HG03139 (cell line): ENCODE results near the gene ANKRD44.
A peak's percentile ranks its signal among the peaks of the same experiment; 100 is the strongest.

ENCODE experiments used
- ATAC-seq: cut with Tn5 transposase; IDR thresholded peaks from one replicate; pipeline ENCODE4 v1.9.1; 2021; ENCODE audit not compliant: unreplicated experiment

Gene ANKRD44

GRCh38 chr2:197264332-197264731, 46.2 kb downstream of the ANKRD44 start:
- ATAC-seq = no peak

DNA sequence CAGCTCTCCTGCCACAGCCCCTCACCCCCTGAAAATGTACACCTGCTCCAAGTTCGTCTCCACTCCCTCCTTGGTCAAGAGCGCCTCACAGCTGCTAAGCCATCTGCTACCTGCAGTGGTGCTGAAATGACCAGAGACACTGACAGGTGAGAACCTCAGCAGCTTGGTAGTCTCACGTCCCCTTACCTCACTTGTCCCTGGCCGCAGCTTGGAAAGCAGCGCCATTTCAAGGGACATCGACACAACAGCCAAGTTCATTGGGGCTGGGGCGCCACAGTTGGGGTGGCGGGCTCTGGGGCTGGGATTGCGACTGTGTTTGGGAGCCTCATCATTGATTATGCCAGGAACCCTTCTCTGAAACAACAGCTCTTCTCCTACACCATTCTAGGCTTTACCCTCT, 47.5 kb downstream of the ANKRD44 start:
- ATAC-seq = no peak

DNA sequence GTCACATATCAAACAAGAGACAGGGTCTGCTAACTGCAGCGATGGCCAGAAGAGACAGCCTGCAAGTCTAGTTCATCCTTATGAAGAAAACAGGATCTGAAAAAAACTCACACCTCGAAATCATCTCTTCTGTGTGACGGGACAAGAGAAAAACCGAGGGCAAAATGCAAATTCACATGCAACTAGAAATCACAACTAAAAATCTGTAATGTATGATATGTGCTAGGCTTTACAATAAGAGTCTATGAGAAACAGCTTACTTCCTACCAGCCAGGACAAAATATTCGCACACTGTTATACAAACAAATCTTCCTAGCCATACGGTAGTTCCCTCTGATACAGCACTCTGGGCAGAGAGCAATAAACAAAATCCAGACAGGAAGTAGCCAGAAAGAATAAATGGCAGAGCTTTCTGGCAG, 48.8 kb downstream of the ANKRD44 start:
- peak; percentile 62 for ATAC-seq

- no peak for ATAC-seq
Observed at GRCh38 chr2:197259470-197259999, 51.0 kb downstream of the ANKRD44 start.

DNA sequence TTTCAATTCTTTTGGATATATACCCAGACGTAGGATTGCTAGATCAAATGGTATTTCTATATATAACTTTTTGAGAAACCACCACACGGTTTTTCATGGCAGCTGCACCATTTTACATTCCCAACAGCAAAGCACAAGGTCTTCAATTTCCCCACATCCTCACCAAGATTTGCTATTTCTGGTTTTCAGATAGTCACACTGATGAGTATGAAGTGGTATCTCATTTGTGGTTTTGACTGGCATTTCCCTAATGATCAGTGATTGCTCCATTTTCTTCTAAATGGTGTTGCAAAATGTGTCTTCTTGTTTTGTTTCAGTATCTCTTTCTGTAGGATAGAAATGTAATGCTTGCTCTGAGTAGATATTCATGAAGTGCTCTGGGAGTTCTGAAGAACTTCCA, 52.0 kb downstream of the ANKRD44 start:
- ATAC-seq = no peak

DNA sequence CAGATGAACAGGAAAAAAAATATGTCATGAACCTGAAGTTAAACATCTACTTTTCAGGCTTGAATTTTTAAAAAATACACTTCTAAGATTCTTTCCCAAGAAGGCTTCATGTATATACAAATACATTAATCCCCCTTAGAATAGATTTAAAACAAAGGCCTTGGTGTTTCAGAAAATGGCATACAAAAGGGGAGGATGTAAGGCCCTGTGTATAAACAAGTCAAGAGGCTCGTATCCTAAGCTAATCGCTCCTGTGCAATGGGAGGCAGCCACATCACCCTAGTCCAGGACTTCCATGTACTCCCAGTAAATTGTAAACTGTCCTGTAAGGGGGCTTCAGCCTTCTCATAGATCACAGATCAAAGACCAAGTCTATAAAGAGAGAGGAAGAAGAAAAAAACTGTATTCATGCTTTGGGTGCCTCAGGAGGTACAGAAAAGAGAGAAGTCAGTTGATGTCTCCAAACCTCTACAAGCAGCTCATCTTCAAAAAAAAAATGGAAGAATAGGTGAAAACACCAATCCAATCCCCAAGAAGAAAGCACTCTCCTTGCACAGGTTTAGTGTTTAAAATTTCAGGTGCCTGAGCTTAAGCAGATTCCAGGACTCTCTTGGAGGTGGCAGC, 53.9 kb downstream of the ANKRD44 start:
- ATAC-seq = no peak

DNA sequence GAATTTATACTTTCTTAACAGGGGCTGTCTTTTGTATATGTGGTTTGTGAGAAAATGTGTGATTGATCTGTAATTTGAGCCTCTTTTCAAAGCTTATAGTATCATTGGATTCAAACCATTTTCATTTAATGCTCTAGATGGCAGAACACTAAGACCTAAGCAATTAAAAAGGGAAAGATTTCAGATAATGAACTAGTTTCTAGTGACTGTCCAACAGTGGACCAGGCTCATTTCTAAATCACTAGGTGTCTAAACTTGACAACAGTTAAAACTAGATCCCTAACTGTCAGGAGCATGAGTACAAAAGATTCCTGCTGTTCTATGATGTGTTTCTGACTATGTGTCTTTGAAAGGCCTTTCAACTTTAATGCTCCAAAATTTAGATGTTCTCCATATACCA, 54.6 kb downstream of the ANKRD44 start:
- ATAC-seq = no peak

- ATAC-seq = peak; percentile 93
Observed at GRCh38 chr2:197255543-197255942, 55.0 kb downstream of the ANKRD44 start.

DNA sequence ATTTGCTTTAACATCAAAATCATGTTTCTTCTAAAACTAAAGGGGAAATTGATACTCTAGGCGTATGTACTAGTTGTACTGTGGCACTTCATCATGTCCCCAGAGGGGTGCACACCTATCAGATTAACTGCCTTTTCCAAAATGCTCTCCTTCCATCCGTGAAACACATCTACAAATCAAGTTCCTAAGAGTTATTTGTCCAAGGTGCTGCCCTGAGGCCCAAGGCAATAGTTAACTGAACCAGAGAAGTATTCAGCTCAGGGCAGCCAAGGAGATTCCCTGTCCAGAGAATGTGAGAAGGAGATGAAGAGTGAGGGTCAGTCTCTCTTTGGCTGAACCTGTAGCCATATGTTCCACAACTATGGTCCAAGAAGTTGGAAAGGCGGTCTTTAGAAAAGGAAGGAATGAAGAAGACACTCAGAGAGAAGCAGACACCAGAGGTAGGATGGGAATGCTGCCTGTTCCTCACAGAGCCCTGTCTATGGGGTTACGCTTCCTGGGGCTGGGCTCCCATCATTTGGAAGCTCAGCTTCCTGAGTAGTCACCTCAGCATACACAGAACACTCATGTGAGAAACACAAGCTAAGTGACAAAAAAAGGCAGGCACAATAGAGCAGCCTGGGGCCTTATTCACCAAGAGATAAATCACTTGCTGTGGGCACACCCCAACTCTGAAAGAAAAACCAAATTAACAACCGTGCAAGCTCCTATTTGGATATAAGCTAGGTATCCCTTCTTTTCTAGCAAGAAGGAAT, 55.6 kb downstream of the ANKRD44 start:
- peak; percentile 34 for ATAC-seq

GRCh38 chr2:197251576-197251975, 59.0 kb downstream of the ANKRD44 start:
- no peak for ATAC-seq

GRCh38 chr2:197251163-197251562, 59.4 kb downstream of the ANKRD44 start:
- ATAC-seq = no peak

GRCh38 chr2:197250084-197250397, 60.5 kb downstream of the ANKRD44 start:
- ATAC-seq = no peak

DNA sequence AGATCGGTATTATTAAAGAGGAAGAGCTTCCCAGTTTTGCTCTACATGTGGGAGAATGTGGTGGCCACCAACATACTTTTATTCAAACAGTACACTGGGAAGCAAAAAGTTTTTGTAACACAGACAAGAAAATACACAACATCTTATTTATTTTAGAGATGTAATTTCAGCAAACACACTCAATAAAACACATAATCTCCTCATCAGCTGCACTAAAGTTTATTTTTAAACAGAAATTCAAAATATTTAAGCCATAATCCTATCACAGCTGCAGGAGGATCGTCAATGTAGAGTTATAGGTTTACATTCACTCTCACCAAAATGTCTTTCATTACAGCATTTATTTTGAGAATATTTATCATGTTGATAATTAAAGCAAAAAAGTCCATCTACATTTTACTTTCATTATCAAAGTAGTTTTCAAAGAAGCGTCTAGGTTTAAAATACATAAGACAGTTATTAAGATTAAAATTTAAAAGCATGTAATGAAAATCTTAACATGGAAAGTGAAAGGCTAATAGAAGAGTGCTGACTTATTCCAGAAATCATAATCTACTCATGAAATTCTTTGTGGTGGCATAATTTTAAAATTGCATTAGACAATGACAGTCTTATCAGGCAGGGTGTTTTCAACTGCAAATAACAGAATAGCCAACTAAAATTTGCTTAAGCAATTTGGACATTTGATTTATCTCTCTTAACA, 61.0 kb downstream of the ANKRD44 start:
- ATAC-seq = no peak

DNA sequence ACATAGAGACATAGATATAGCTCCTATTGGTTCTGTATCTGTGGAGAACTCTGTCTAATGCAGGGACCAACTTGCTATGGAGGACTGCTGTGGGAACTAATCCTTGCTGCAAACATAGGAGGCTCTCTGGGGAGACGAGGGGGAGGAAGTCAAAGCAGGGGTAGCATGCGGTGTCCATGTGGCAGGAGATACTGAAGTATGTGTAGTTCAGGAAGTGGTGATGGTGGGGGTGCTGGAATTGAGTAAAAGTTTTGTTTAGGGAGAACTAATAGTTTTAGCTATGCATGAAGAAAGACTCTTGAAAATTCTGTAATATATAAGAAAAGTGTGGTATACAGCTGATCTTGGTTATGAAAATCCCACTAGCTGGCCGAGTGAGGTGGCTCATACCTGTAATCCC, 62.0 kb downstream of the ANKRD44 start:
- no peak for ATAC-seq

- no peak for ATAC-seq
Observed at GRCh38 chr2:197248001-197248401, 62.6 kb downstream of the ANKRD44 start.

GRCh38 chr2:197247083-197247482, 63.5 kb downstream of the ANKRD44 start:
- peak; percentile 49 for ATAC-seq

DNA sequence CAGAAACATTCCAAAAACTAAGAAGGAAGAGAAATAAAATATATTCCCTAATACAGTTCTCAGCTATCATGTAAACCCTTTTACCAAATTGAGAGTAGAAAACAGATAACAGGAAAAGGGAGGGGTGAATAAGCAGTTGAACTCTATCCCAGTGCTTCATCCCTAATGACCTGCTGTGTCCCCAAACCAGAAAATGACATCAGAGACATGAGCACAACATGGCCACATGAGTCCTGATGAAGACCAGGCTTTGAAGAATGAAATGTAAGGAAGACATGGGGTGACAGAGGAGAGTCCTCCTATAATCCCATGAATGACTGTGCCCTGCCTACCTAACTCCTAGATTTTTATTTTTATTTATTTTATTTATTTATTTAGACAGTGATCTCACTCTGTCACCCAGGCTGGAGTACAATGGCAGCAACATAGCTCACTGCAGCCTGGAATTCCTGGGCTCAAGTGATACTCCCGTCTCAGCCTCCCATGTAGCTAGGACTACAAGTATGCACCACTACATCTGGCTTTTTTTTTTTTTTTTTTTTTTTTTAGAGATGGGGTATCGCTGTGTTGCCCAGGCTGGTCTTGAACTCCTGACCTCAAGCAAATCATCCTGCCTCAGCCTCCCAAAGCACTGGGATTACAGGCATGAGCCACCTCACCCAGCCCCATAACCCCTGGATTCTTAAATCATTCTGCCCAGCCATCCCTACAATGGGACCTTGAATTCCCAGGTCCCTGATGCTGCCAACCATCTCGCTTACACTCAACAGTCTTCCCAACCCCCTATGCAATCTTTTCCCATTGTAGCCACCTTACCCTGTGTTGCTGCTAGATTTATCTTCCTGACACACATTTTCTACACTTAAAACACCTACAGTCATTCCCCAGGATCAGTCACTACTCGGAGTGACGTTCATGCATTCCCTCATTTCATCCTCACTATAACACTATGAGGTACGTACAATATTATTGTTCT, 64.5 kb downstream of the ANKRD44 start:
- ATAC-seq = no peak

- ATAC-seq = no peak
Observed at GRCh38 chr2:197244349-197244748, 66.2 kb downstream of the ANKRD44 start.

GRCh38 chr2:197242719-197243118, 67.9 kb downstream of the ANKRD44 start:
- no peak for ATAC-seq

DNA sequence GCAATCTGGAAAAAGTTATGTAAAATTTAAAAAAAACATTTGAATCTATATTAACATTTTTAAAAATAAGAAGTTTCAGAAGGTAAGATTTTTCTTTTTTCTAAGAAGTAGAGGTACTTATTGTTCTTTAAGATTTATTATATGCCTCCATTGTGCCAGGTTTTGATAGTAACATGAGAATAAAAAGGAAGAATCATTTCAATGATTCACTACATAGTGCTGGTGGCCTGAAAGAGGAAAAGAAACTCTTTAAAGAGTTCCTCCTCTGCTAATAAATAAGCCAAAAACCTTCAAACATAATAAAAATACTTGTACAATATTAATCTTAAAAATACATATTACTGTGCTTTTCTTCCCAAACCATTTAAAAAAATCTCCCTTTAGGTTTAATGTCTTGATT, 69.0 kb downstream of the ANKRD44 start:
- ATAC-seq = no peak

GRCh38 chr2:197241153-197241552, 69.4 kb downstream of the ANKRD44 start:
- no peak for ATAC-seq
